ENCODE results near the gene RNF157. TPM values are rescaled to one million over a fixed set of nuclear protein-coding genes. Genes with fewer than 3 reads are reported as not detected.

RNF157 gene
- total RNA-seq, 1 donor from 2014 or later = 54.0 TPM

DNA sequence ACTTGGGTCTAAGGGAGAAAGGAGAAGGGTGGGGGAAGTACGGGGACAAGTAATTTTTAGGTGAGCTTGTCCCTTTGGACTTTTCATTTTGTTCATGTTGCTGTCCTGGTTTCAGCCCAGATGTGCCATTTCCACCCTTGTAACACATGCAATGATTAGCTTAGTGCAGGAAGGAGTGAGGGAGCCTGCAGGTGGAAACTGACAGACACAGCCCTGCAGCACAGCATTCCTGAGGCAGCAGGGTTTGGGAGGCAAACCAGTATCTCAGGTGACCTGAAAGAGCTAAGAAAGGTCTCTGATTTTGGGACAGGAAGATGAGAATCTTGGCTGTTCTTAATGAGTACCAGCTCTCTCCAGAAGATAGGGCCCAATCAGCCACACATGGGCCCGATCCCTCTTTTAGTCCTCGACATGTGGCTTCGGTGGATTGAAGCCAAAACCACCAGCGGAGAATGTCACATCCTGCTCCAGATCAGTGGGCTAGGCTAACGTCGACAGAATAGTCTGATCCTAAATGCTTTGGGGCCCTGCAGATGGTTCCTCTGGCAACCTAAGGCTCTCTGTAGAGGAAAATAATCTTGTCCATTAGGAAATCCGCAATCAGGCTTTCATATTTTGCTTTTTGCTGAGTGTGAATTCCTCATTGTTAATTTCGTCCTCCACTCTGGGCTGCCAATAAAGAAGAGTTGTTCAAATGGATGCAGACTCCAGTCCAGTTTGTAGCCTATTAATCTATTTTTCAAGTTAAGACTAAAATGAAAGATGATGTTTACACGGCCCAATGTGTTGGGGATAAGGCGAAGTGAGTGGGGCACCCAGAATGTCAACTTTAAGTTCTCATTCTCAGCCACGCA, 3.8 kb upstream of the RNF157 start:
- no peak for DNase-seq (ENCODE audit: low read depth, low spot score)
- no peak overlapping the region for H3K27ac Mint-ChIP-seq (ENCODE audit: unreplicated experiment)
- H3K4me3 Mint-ChIP-seq = no peak overlapping the region
- peaks cover 27% of the 10 kb centered on the region for H3K4me1 Mint-ChIP-seq
- TF ChIP-seq, protein P1, sequence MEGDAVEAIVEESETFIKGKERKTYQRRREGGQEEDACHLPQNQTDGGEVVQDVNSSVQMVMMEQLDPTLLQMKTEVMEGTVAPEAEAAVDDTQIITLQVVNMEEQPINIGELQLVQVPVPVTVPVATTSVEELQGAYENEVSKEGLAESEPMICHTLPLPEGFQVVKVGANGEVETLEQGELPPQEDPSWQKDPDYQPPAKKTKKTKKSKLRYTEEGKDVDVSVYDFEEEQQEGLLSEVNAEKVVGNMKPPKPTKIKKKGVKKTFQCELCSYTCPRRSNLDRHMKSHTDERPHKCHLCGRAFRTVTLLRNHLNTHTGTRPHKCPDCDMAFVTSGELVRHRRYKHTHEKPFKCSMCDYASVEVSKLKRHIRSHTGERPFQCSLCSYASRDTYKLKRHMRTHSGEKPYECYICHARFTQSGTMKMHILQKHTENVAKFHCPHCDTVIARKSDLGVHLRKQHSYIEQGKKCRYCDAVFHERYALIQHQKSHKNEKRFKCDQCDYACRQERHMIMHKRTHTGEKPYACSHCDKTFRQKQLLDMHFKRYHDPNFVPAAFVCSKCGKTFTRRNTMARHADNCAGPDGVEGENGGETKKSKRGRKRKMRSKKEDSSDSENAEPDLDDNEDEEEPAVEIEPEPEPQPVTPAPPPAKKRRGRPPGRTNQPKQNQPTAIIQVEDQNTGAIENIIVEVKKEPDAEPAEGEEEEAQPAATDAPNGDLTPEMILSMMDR (conservative IDR thresholded peaks at IDR 0.05) = no peak
- no peaks in the 10 kb centered on the region for H3K27me3 Mint-ChIP-seq (ENCODE audit: low read depth)
- no peaks in the 10 kb centered on the region for H3K36me3 Mint-ChIP-seq (ENCODE audit: low read depth)
- H3K9me3 Mint-ChIP-seq = no peaks in the 10 kb centered on the region

DNA sequence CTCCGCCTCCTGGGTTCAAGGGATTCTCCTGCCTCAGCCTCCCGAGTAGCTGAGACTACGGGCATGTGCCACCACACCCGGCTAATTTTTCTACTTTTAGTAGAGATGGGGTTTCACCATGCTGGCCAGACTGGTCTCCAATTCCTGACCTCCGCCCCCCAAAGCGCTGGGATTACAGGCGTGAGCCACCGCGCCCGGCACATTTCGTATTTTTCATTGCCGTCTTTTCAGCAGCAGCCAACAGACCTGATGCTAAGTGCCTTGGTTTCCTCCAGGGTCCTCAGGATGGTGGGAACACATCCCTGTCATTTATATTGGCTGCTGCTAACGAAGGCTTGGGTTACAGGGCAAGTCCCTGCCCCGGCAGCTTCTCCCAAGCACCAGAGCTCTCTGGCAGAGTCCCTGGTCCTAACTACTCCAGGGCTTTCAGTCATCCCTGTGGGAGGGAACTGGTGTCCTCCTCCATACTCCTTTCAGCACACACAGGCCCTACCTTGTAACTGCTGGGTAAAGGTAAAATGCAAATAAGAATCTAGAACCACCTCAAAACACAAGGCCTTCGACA, 1.5 kb upstream of the RNF157 start:
- H3K27me3 Mint-ChIP-seq (ENCODE audit: low read depth) = no peaks in the 10 kb centered on the region
- no peaks in the 10 kb centered on the region for H3K36me3 Mint-ChIP-seq (ENCODE audit: low read depth)
- H3K9me3 Mint-ChIP-seq = no peaks in the 10 kb centered on the region
- no peak for DNase-seq (ENCODE audit: low read depth, low spot score)
- H3K4me3 Mint-ChIP-seq = peak overlapping the region; percentile 86
- TF ChIP-seq, protein P1 (conservative IDR thresholded peaks at IDR 0.05) = no peak
- peak overlapping the region; percentile 93 for H3K27ac Mint-ChIP-seq (ENCODE audit: unreplicated experiment)
- H3K4me1 Mint-ChIP-seq = peaks cover 37% of the 10 kb centered on the region

DNA sequence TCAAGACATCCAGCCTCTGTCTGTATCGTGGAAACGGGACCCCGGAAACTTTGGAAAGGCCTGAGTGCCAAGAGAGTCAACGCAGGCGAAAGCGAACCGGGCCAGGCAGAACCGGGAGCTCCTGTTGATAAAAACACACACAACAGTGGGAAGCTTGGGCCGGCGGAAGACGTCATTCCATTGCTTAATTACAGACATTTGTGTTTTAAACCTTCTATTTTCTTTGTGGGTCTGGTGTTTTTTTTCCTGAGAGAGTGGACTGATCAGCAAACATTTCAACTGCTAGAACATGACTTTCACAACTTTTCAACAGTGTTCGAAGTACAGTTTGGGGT, 878 bp upstream of the RNF157 start:
- H3K9me3 Mint-ChIP-seq = no peaks in the 10 kb centered on the region
- TF ChIP-seq, protein P1 (conservative IDR thresholded peaks at IDR 0.05) = no peak
- H3K4me3 Mint-ChIP-seq = peak overlapping the region; percentile 86
- H3K4me1 Mint-ChIP-seq = peaks cover 31% of the 10 kb centered on the region
- H3K27ac Mint-ChIP-seq (ENCODE audit: unreplicated experiment) = peak overlapping the region; percentile 93
- H3K27me3 Mint-ChIP-seq (ENCODE audit: low read depth) = no peaks in the 10 kb centered on the region
- H3K36me3 Mint-ChIP-seq (ENCODE audit: low read depth) = no peaks in the 10 kb centered on the region
- DNase-seq (ENCODE audit: low read depth, low spot score) = no peak

DNA sequence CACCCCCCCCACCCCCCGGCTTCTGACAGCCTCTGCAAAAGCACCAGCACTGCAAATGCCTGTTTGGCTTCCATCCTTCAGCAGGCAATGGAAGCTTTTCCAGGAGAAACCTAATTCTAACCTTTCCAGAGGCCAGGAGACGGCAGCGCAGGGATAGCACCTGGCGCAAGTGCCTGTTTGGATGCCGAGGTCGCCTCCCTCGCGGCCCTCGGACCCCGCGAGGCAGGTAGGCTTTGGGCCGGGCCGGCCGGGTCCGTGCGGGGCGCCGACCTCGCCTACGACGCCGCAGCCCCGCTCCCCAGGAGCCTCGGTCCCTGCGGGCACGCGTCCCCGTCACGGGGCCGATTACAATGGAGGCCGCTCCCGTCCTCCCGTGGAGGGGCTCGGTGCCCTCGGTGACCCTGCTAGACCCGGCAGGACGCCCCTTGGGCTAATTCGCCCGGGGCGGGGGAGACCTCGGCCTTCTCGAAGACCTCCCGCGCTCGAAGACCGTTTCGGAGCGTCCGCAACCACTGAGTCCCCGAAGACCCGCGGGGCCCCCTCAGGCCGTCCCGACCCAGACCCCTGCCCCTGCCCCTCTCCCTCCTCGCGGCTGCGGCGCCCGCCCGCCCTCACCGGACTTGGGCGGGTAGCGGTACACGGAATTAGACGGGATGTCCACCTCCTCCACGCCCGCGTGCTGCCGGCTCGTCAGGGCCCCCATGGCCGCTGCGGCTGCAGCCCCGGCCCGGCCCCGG, 587 bp downstream of the RNF157 start:
- no peak overlapping the region for H3K27ac Mint-ChIP-seq (ENCODE audit: unreplicated experiment)
- DNase-seq (ENCODE audit: low read depth, low spot score) = no peak

DNA sequence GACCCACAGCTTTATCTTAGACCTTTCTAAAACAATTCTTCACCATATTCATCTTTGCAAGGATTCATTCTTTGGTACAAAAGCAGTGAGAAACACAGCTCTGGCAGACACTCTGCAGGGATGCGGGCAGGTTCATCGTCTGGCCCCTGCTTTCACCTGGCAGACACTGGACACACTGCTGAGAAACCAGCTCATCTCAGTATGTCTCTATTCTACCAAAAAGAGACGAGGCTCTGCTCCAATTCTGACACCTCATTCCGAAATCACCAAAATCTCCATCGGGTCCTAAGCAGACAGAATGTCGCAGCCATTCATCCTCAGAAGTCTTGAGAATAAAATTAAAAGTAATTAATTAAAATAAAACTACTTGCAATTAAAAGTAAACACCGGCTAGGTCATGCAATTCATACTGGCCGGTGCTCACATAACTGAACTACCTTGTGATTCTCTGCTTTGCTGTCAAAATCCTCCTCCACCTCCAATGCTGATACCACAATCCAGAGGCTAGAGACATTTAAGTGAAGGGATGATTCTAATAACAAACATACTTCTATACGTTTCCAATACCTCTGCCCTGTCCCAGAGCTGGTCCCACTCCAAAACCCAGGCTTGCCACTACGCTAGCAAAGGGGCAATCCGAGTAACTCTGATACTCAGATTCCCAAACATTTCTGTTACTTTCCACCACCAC, 1.3 kb downstream of the RNF157 start:
- H3K27ac Mint-ChIP-seq (ENCODE audit: unreplicated experiment) = no peak overlapping the region
- DNase-seq (ENCODE audit: low read depth, low spot score) = no peak
- no peaks in the 10 kb centered on the region for H3K27me3 Mint-ChIP-seq (ENCODE audit: low read depth)
- no peaks in the 10 kb centered on the region for H3K9me3 Mint-ChIP-seq
- H3K4me3 Mint-ChIP-seq = peak overlapping the region; percentile 87
- peaks cover 28% of the 10 kb centered on the region for H3K4me1 Mint-ChIP-seq
- TF ChIP-seq, protein P1 (conservative IDR thresholded peaks at IDR 0.05) = no peak
- no peaks in the 10 kb centered on the region for H3K36me3 Mint-ChIP-seq (ENCODE audit: low read depth)

More for the DNA sequence above, 587 bp downstream of the RNF157 start:
- Mint-ChIP-seq H3K9me3 (no peaks in the 10 kb centered on the region), H3K36me3 (ENCODE audit: low read depth) (no peaks in the 10 kb centered on the region), H3K27me3 (ENCODE audit: low read depth) (no peaks in the 10 kb centered on the region), H3K4me1 (peaks cover 28% of the 10 kb centered on the region), H3K4me3 (peak overlapping the region; percentile 87)
- TF ChIP-seq, protein P1 (conservative IDR thresholded peaks at IDR 0.05) = no peak
